ENCODE results near the gene ITPR3. TPM values are rescaled to one million over a fixed set of nuclear protein-coding genes. Genes with fewer than 3 reads are reported as not detected.

Gene ITPR3
- total RNA-seq, 4 donors from 2014 or later = 139 to 250 (median 182) TPM

DNA sequence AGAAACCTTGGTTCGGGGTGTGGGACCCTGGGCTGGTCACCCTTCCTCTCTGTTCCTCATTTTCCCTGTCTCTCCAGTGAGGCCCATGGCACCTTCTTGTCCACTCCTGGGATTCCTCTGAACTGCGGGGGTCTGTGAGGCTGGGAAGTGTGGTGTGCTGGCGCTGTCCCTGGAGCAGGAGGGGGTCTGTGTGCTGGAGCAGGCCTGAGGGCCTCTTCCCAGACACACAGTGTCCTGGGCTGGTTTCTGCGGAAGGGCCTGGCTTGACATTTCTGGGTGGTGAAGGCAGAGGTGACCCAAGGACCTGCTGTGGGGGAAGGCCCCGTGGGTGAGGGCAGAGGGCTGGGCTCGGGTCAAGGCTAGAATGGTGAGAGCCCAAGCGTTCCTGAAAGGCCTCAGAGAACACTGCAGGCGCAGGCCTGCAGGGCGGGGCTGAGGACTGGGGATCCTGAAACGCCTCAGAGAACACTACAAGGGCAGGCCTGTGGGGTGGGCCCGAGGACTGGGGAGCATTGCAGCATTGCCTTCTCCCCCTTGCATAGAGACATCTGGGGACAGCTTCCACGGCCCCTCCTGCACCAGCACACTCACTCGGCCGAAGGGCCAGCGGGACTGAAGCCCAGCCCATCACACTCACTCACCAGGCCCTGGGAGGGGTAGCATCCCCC is 30.5 kb upstream of the ITPR3 start:
- Histone ChIP-seq H3K36me3 (no peaks in the 10 kb centered on the region), H3K27ac (peak overlapping the region; percentile 19 to 98 (median 86)), H3K9me3 (no peaks in the 10 kb centered on the region), H3K4me3 (no peak overlapping the region), H3K27me3 (no peaks in the 10 kb centered on the region), H3K4me1 (peaks cover 9 to 44% (median 18%) of the 10 kb centered on the region in 4 donors)
- DNase-seq = peak in 2 of 3 donors; percentile 81 to 82
- TF ChIP-seq CTCF (IDR thresholded peaks at IDR 0.05) (peak in 2 of 6 experiments; percentile 29 to 30), POLR2A (IDR thresholded peaks at IDR 0.05) (no peak)

DNA sequence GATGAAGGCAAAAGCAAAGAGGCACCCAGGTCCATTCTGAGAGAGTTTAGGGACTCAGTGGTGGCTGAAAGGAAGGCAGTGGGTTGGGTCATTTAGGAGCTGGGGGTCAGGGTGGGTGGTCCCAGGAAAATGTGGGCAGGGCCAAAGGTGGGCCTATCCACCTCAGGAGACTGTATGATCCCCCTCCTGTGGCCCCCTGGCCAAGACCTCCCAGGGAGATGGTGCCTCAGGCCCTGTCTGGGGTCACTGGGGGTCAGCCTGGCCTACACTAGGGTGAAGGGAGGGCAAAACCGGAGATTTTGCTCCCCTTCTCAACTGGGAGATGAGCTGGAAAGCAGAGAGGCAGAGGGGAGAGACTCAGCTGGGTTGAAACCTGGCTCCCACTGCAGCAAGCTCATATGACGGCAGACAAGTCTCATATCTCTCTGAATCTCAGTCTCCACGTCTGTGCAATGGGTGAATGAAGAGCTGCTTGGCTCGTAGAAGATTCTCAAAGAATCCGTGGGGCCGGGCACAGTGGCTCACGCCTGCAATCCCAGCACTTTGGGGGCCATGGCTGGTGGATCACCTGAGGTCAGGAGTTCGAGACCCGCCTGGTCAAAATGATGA is 29.6 kb upstream of the ITPR3 start:
- H3K27me3 ChIP-seq = no peaks in the 10 kb centered on the region
- H3K4me1 ChIP-seq = peaks cover 9 to 41% (median 16%) of the 10 kb centered on the region in 4 donors
- no peak for TF ChIP-seq POLR2A (IDR thresholded peaks at IDR 0.05)
- TF ChIP-seq CTCF (IDR thresholded peaks at IDR 0.05) = no peak

DNA sequence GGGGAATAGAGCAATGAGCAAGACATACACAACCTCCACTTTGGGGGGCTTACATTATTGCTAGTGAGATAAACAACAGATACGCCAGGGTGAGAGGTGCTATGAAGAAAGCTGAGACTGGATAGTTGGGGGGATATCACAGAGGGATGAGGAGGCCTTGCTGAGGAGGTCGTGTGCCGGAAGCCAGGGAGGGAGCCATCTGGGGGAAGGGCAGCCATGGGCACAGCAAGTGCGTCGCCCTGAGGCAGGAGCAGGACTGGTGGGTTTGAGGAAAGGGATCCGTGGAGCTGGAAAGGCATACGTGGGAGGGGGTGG is 28.9 kb upstream of the ITPR3 start:
- Histone ChIP-seq H3K4me1 (peaks cover 9 to 41% (median 16%) of the 10 kb centered on the region in 4 donors), H3K27me3 (no peaks in the 10 kb centered on the region), H3K4me3 (no peak overlapping the region), H3K36me3 (no peaks in the 10 kb centered on the region), H3K9me3 (no peaks in the 10 kb centered on the region), H3K27ac (peak overlapping the region in 2 of 4 donors; percentile 69 to 76)
- DNase-seq = no peak
- TF ChIP-seq POLR2A (IDR thresholded peaks at IDR 0.05) = no peak
- no peak for TF ChIP-seq CTCF (IDR thresholded peaks at IDR 0.05)

More for the DNA sequence above, 29.6 kb upstream of the ITPR3 start:
- no peaks in the 10 kb centered on the region for H3K36me3 ChIP-seq
- H3K4me3 ChIP-seq = no peak overlapping the region
- H3K27ac ChIP-seq = peak overlapping the region in 3 of 4 donors; percentile 80 to 98 (median 91)
- no peak for DNase-seq
- no peaks in the 10 kb centered on the region for H3K9me3 ChIP-seq

GRCh38 chr6:33592595-33593413 is 28.3 kb upstream of the ITPR3 start:
- Histone ChIP-seq H3K27ac (peak overlapping the region; percentile 45 to 76 (median 62)), H3K27me3 (no peaks in the 10 kb centered on the region), H3K4me1 (peaks cover 9 to 41% (median 16%) of the 10 kb centered on the region in 4 donors), H3K4me3 (peak overlapping the region; percentile 11 to 41 (median 31)), H3K36me3 (no peaks in the 10 kb centered on the region), H3K9me3 (no peaks in the 10 kb centered on the region)
- TF ChIP-seq CTCF (IDR thresholded peaks at IDR 0.05) (no peak), POLR2A (IDR thresholded peaks at IDR 0.05) (peak in 1 of 2 donors; percentile 23)
- DNase-seq = peak; percentile 74 to 91 (median 85)

DNA sequence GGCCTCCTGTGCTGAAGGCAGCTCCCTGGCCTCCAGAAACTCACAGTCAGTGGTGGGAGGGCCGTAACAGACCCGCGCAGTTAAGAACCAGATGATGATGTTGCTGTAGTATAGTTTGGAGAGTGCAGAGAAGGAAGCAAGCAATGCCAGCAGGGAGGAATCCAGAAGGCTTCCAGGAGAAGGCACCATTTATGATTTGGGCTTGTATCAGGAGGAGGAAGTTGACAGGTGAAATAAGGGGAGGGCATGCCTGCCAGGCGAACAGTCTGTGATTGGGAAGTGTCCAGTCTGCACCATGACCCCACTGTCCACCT is 27.8 kb upstream of the ITPR3 start:
- H3K9me3 ChIP-seq = no peaks in the 10 kb centered on the region
- H3K27ac ChIP-seq = peak overlapping the region; percentile 45 to 76 (median 62)
- no peaks in the 10 kb centered on the region for H3K27me3 ChIP-seq
- no peaks in the 10 kb centered on the region for H3K36me3 ChIP-seq
- TF ChIP-seq CTCF (IDR thresholded peaks at IDR 0.05) (no peak), POLR2A (IDR thresholded peaks at IDR 0.05) (no peak)
- H3K4me1 ChIP-seq = peaks cover 9 to 41% (median 16%) of the 10 kb centered on the region in 4 donors
- peak overlapping the region; percentile 11 to 41 (median 31) for H3K4me3 ChIP-seq
- no peak for DNase-seq

Data from Peyer's patch (tissue), 4 donors.